ENCODE data around the gene HOATZ.

Gene HOATZ

DNA sequence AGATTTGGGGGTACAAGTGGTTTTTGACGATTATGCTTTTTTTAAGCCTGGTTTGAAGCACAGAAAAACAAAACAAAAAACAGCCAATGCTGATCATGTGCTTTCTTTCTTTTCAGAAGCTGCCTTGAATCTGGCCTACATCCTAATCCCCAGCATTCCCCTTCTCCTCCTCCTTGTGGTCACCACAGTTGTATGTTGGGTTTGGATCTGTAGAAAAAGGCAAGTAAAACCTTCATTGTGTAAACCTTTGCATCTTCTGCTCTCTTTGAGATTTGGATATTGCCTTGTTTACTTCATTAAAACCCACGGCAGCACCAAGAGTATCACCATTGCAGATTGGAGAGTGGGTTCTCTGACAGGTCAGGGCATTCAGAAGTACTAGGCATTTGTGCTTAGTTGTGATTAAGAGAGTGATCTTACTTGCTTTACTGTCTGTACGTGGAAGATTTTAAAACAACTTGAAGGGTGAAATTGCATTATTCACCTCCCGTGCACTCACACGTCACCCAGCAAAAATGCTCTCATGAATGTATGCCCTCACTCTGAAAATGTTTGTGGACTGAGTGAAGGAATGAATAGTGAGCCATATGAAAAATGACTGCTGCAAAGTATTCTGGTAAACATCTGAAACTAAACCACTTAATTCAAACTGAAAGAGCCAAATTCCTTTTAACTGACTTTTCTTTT is 43.0 kb downstream of the HOATZ start:
- H2AFZ ChIP-seq (ENCODE audit: low read length) = no peak overlapping the region
- H3K79me2 ChIP-seq (ENCODE audit: insufficient read depth, low read length) = no peaks in the 10 kb centered on the region
- no peaks in the 10 kb centered on the region for H4K20me1 ChIP-seq (ENCODE audit: insufficient read depth, low read length)
- H3K9me2 ChIP-seq (ENCODE audit: low read depth, low read length) = no peaks in the 10 kb centered on the region
- no peak overlapping the region for H3K9ac ChIP-seq (ENCODE audit: low read length)
- H3K27ac ChIP-seq (ENCODE audit: low read depth, low read length, poor library complexity, severe bottlenecking) = no peak overlapping the region
- TF ChIP-seq, protein P1, sequence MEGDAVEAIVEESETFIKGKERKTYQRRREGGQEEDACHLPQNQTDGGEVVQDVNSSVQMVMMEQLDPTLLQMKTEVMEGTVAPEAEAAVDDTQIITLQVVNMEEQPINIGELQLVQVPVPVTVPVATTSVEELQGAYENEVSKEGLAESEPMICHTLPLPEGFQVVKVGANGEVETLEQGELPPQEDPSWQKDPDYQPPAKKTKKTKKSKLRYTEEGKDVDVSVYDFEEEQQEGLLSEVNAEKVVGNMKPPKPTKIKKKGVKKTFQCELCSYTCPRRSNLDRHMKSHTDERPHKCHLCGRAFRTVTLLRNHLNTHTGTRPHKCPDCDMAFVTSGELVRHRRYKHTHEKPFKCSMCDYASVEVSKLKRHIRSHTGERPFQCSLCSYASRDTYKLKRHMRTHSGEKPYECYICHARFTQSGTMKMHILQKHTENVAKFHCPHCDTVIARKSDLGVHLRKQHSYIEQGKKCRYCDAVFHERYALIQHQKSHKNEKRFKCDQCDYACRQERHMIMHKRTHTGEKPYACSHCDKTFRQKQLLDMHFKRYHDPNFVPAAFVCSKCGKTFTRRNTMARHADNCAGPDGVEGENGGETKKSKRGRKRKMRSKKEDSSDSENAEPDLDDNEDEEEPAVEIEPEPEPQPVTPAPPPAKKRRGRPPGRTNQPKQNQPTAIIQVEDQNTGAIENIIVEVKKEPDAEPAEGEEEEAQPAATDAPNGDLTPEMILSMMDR (IDR thresholded peaks at IDR 0.05; ENCODE audit: low read length) = no peak
- TF ChIP-seq EZH2 (IDR thresholded peaks at IDR 0.05; ENCODE audit: borderline replicate concordance, low read length) = no peak
- no peaks in the 10 kb centered on the region for H3K4me1 ChIP-seq (ENCODE audit: insufficient read depth, low read length, severe bottlenecking)
- H3K9me3 ChIP-seq (ENCODE audit: low read length) = no peaks in the 10 kb centered on the region
- H3K4me3 ChIP-seq (ENCODE audit: low read depth, low read length, poor library complexity, severe bottlenecking) = no peak overlapping the region
- no peak overlapping the region for H3K4me2 ChIP-seq (ENCODE audit: low read length)
- H3K36me3 ChIP-seq (ENCODE audit: insufficient read depth, low read length) = no peaks in the 10 kb centered on the region
- no peaks in the 10 kb centered on the region for H3K27me3 ChIP-seq (ENCODE audit: insufficient read depth, low read length)
- H3F3A ChIP-seq (ENCODE audit: insufficient read depth, low read length) = no peaks in the 10 kb centered on the region

DNA sequence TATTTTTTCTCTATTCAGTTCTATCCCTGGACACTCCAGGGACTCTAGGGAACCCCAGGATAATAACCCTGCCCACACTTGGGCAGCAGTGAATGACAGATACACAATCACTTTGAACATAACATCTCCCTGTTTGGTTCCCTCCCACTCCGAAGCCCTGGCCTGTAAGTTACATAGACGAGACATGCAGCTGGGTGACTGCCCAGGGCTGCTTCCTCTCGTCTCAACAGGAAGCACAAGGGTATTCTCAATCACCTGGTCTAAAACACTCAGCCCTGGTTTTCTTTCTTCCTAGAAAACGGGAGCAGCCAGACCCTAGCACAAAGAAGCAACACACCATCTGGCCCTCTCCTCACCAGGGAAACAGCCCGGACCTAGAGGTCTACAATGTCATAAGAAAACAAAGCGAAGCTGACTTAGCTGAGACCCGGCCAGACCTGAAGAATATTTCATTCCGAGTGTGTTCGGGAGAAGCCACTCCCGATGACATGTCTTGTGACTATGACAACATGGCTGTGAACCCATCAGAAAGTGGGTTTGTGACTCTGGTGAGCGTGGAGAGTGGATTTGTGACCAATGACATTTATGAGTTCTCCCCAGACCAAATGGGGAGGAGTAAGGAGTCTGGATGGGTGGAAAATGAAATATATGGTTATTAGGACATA is 45.4 kb downstream of the HOATZ start:
- no peaks in the 10 kb centered on the region for H3K27me3 ChIP-seq (ENCODE audit: insufficient read depth, low read length)
- no peak overlapping the region for H3K4me2 ChIP-seq (ENCODE audit: low read length)
- no peak overlapping the region for H3K4me3 ChIP-seq (ENCODE audit: low read depth, low read length, poor library complexity, severe bottlenecking)
- no peak overlapping the region for H3K27ac ChIP-seq (ENCODE audit: low read depth, low read length, poor library complexity, severe bottlenecking)
- no peaks in the 10 kb centered on the region for H3K4me1 ChIP-seq (ENCODE audit: insufficient read depth, low read length, severe bottlenecking)
- H3K9me2 ChIP-seq (ENCODE audit: low read depth, low read length) = no peaks in the 10 kb centered on the region
- H2AFZ ChIP-seq (ENCODE audit: low read length) = no peak overlapping the region
- TF ChIP-seq, protein P1 (IDR thresholded peaks at IDR 0.05; ENCODE audit: low read length) = no peak
- TF ChIP-seq EZH2 (IDR thresholded peaks at IDR 0.05; ENCODE audit: borderline replicate concordance, low read length) = no peak
- H3K79me2 ChIP-seq (ENCODE audit: insufficient read depth, low read length) = no peaks in the 10 kb centered on the region
- no peaks in the 10 kb centered on the region for H4K20me1 ChIP-seq (ENCODE audit: insufficient read depth, low read length)
- H3K9ac ChIP-seq (ENCODE audit: low read length) = no peak overlapping the region
- no peaks in the 10 kb centered on the region for H3K9me3 ChIP-seq (ENCODE audit: low read length)
- H3K36me3 ChIP-seq (ENCODE audit: insufficient read depth, low read length) = no peaks in the 10 kb centered on the region
- no peaks in the 10 kb centered on the region for H3F3A ChIP-seq (ENCODE audit: insufficient read depth, low read length)

GRCh38 chr11:111560800-111561199 is 46.2 kb downstream of the HOATZ start:
- H3K79me2 ChIP-seq (ENCODE audit: insufficient read depth, low read length) = no peaks in the 10 kb centered on the region
- H3K9me3 ChIP-seq (ENCODE audit: low read length) = no peaks in the 10 kb centered on the region
- no peak overlapping the region for H3K4me3 ChIP-seq (ENCODE audit: low read depth, low read length, poor library complexity, severe bottlenecking)
- no peak overlapping the region for H3K9ac ChIP-seq (ENCODE audit: low read length)
- no peaks in the 10 kb centered on the region for H3K9me2 ChIP-seq (ENCODE audit: low read depth, low read length)
- H3F3A ChIP-seq (ENCODE audit: insufficient read depth, low read length) = no peaks in the 10 kb centered on the region
- TF ChIP-seq EZH2 (IDR thresholded peaks at IDR 0.05; ENCODE audit: borderline replicate concordance, low read length) = no peak
- TF ChIP-seq, protein P1 (IDR thresholded peaks at IDR 0.05; ENCODE audit: low read length) = no peak
- no peaks in the 10 kb centered on the region for H3K4me1 ChIP-seq (ENCODE audit: insufficient read depth, low read length, severe bottlenecking)
- no peaks in the 10 kb centered on the region for H4K20me1 ChIP-seq (ENCODE audit: insufficient read depth, low read length)
- no peaks in the 10 kb centered on the region for H3K27me3 ChIP-seq (ENCODE audit: insufficient read depth, low read length)
- H2AFZ ChIP-seq (ENCODE audit: low read length) = no peak overlapping the region
- no peak overlapping the region for H3K27ac ChIP-seq (ENCODE audit: low read depth, low read length, poor library complexity, severe bottlenecking)
- H3K4me2 ChIP-seq (ENCODE audit: low read length) = no peak overlapping the region
- H3K36me3 ChIP-seq (ENCODE audit: insufficient read depth, low read length) = no peaks in the 10 kb centered on the region
